ENCODE measurements around the gene TBC1D23.
"Not testable (repeated sequence)": the region's sequence is repeated elsewhere in the genome, so short reads cannot be mapped to it uniquely, and the experiment has no call there.

The TBC1D23 gene

DNA sequence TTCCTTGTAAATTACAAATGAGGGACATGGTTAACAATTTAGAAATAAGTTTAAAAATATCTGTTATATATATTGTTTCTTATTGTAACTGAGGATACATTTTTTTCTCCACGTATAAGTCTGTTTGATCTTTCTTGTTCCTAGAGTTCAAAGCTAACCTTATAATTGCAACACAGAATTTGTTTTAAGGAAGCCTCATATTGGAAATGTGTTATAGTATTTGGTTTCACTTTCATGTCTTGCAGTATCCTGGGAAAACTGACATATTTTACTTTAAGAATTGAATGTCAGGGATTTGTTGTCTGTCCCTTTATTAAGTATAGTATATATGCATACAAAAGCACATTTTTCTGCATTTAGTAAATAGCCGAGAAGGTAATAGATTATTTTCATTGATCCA, 50.2 kb downstream of the TBC1D23 start:
- H3K27ac Mint-ChIP-seq = no peak overlapping the region
- no peaks in the 10 kb centered on the region for H3K27me3 Mint-ChIP-seq
- H3K4me1 Mint-ChIP-seq = no peaks in the 10 kb centered on the region
- no peaks in the 10 kb centered on the region for H3K9me3 Mint-ChIP-seq
- H3K4me3 Mint-ChIP-seq = no peak overlapping the region
- DNase-seq (no peak), ATAC-seq (no peak)

DNA sequence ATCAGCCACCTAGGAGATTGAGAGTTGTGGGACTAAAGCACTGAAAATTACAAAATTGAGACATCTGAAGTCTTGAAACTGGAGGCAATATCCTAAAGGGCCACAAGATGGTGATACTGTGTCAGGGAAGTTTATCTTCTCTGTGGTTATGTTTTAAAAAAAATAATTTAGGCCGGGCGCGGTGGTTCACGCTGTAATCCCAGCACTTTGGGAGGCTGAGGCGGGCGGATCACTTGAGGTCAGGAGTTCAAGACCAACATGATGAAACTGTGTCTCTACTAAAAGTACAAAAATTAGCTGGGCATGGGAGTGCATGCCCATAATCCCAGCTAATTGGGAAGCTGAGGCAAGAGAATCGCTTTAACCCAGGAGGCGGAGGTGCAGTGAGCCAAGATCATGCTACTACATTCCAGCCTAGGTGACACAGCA, 55.9 kb downstream of the TBC1D23 start:
- H3K27ac Mint-ChIP-seq = no peak overlapping the region
- ATAC-seq = peak; percentile 63
- DNase-seq = peak; percentile 27 to 31
- no peak overlapping the region for H3K4me3 Mint-ChIP-seq
- no peaks in the 10 kb centered on the region for H3K9me3 Mint-ChIP-seq
- no peaks in the 10 kb centered on the region for H3K27me3 Mint-ChIP-seq
- peaks cover 17% of the 10 kb centered on the region for H3K4me1 Mint-ChIP-seq

DNA sequence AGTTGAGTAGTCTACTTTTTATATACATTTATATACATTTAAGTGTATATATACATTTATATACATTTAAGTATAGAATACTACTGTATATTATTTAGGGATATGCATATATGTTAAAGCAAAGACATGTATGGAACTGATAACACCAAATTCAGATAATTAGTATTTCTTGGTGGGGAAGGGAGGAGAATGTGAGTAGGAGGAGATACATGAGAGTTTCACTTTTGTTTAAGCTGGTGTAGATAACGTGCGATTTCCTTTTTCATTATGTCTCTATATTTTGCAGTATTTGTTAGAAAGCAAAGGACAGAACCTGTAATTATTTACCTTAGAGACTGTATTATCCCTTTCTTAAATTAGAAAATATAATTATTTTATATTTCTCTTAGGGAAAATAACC, 57.1 kb downstream of the TBC1D23 start:
- H3K4me1 Mint-ChIP-seq = peaks cover 17% of the 10 kb centered on the region
- DNase-seq = no peak
- H3K27ac Mint-ChIP-seq = no peak overlapping the region
- no peak for ATAC-seq
- H3K9me3 Mint-ChIP-seq = no peaks in the 10 kb centered on the region
- no peak overlapping the region for H3K4me3 Mint-ChIP-seq
- no peaks in the 10 kb centered on the region for H3K27me3 Mint-ChIP-seq

DNA sequence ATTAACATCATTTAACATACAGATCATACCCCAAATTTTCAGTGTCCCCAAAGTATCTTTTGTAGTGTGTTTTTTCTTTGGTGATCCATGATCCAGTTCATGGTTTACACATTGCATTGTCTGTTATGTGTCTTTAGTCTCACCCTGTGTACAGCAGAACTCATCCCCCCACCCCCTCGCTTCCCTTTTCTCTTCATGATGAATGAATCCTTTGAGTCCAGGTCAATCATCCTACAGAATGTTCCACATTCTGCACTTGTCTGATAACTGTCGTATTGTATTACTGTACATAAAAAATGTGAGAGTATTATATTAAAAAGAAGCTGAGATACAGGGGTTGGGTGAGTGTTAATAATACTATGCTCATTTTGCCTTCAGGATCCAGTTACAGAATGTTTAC, 59.2 kb downstream of the TBC1D23 start:
- H3K4me1 Mint-ChIP-seq = peaks cover 17% of the 10 kb centered on the region
- DNase-seq = no peak
- no peaks in the 10 kb centered on the region for H3K27me3 Mint-ChIP-seq
- ATAC-seq = no peak
- H3K27ac Mint-ChIP-seq = peak overlapping the region in 1 of 2 donors; percentile 9
- no peaks in the 10 kb centered on the region for H3K9me3 Mint-ChIP-seq
- no peak overlapping the region for H3K4me3 Mint-ChIP-seq

DNA sequence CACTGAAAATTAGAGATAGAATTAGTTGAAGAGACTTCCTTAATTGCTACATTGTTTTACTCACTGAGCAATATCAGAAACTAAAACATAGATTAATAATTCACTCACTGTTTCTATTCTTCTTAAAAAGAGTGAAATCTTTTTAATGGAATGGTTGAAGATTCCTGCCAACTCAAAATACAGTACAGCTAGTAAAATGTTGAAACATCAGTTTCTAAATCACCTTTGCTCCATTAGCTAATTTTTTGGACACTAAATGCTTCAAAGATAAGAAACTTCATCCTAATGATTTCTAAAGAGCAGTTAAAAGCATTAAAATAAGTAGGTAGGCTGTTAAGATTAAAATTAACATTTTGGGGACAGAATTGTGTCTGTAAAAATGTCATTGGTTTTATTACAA, 63.3 kb downstream of the TBC1D23 start:
- no peak overlapping the region for H3K4me3 Mint-ChIP-seq

DNA sequence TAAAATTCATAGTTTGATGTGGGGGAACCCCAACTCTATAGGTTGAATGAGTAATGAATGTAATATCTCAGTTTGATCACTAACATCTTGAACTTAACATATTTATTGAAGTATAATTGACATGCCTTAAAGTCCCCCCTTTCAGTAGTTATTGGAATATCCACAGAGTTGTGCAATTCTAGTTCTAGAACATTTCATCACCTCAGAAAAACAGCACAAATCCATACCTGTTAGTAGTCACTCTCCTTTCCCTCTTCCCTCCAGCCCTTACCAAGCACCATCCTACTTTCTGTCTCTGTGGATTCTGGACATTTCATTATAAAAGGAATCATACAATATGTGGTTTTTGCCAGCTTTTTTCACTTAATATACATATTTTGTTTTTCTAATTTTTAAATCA, 65.0 kb downstream of the TBC1D23 start:
- ATAC-seq (no peak), DNase-seq (no peak)
- H3K27me3 Mint-ChIP-seq = no peaks in the 10 kb centered on the region
- no peak overlapping the region for H3K4me3 Mint-ChIP-seq
- no peak overlapping the region for H3K27ac Mint-ChIP-seq
- no peaks in the 10 kb centered on the region for H3K4me1 Mint-ChIP-seq
- H3K9me3 Mint-ChIP-seq = peaks cover 0 to 9% of the 10 kb centered on the region in 2 donors

More for the DNA sequence above, 63.3 kb downstream of the TBC1D23 start:
- no peak for ATAC-seq
- no peak for DNase-seq
- H3K9me3 Mint-ChIP-seq = peaks cover 0 to 9% of the 10 kb centered on the region in 2 donors
- H3K27me3 Mint-ChIP-seq = no peaks in the 10 kb centered on the region
- no peaks in the 10 kb centered on the region for H3K4me1 Mint-ChIP-seq
- no peak overlapping the region for H3K27ac Mint-ChIP-seq

DNA sequence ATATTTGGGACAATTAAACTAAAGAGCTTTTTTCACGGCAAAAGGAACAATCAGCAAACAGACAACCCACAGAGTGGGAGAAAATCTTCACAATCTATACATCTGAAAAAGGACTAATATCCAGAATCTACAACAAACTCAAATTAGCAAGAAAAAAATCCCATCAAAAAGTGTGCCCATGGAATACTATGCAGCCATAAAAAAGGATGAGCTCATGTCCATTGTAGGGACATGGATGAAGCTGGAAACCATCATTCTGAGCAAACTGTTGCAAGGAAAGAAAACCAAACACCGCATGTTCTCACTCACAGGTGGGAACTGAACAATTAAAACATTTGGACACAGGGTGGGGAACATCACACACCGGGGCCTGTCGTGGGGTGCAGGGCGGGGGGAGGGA, 66.6 kb downstream of the TBC1D23 start:
- H3K9me3 Mint-ChIP-seq, H3K4me3 Mint-ChIP-seq, DNase-seq, H3K27ac Mint-ChIP-seq, ATAC-seq, H3K4me1 Mint-ChIP-seq, H3K27me3 Mint-ChIP-seq: not testable (repeated sequence)

DNA sequence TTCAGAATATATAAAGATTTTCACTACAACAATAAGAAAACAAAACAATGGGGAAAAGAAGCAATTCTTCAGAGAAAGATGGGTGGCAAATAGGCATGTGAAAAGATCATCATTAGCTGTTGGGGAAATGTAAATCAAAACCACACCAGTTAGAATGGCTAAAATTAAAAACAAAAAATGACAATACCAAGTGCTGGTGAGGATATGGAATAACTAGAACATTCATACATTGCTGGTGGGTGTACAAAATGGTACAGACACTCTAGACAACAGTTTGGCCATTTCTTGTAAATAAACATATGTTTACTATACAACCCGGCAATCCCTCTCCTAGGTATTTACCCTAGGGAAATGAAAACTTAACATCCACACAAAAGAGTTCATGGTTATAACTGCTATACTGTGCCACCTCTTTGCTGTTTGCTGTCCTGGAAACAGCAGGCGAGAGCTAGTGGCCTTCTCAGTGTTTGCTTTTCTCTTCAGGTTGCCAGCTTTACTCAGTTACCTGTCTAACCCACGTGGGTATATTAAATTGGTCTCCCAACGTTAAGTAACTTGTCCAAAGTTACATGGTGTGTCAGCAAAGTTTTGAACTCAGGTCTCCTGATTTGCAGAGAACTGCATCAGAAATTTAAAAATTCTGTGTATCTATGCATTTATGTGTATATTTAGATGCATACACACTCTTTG, 69.2 kb downstream of the TBC1D23 start:
- peaks cover 6% of the 10 kb centered on the region for H3K4me1 Mint-ChIP-seq
- no peak overlapping the region for H3K27ac Mint-ChIP-seq
- ATAC-seq (no peak), DNase-seq (no peak)
- no peaks in the 10 kb centered on the region for H3K27me3 Mint-ChIP-seq
- H3K9me3 Mint-ChIP-seq = peaks cover 0 to 9% of the 10 kb centered on the region in 2 donors
- no peak overlapping the region for H3K4me3 Mint-ChIP-seq

DNA sequence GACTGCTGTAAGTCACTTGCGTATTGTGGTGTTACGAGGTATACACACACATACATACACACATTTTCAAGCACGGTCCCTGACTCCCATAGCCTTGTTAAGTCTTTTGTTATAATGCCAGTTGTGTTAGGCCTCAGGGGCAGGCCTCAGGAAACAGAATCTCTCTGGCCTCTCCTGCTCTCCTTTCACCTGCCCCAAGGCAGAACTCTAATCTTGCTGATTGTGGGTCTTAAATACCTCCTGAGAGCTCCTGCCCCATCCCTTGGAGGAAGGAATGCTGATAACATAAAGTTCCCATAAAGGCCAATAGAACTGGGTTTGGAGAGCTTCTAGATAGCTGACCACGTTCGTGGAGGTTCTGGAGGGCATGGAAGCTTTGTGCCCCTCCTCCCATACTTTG, 69.9 kb downstream of the TBC1D23 start:
- Mint-ChIP-seq H3K27ac (no peak overlapping the region), H3K27me3 (no peaks in the 10 kb centered on the region), H3K4me1 (peaks cover 13% of the 10 kb centered on the region), H3K4me3 (no peak overlapping the region), H3K9me3 (peaks cover 0 to 9% of the 10 kb centered on the region in 2 donors)
- DNase-seq = no peak
- ATAC-seq = no peak

DNA sequence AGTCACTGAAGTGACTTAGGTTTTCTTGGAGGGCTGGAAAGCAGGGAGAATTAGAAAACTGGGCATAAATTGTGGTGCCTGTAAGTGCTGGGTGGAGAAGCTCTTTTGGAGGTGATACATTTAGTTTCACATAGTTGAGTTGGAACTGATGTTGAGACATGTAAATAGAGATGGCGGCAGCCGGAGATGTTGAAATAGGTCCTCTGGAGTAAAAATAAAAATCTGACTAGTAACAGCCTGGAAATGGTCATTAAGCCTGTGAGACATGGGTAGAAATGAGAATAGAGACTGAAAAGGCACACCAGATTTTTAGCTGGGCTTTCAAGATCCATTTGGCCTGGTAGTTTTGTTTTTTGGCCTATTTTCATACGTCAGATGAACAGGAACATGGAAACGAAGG, 70.9 kb downstream of the TBC1D23 start:
- H3K27me3 Mint-ChIP-seq = no peaks in the 10 kb centered on the region
- no peak overlapping the region for H3K4me3 Mint-ChIP-seq
- H3K9me3 Mint-ChIP-seq = peaks cover 0 to 9% of the 10 kb centered on the region in 2 donors
- peaks cover 21% of the 10 kb centered on the region for H3K4me1 Mint-ChIP-seq
- ATAC-seq (no peak), DNase-seq (no peak)
- no peak overlapping the region for H3K27ac Mint-ChIP-seq

DNA sequence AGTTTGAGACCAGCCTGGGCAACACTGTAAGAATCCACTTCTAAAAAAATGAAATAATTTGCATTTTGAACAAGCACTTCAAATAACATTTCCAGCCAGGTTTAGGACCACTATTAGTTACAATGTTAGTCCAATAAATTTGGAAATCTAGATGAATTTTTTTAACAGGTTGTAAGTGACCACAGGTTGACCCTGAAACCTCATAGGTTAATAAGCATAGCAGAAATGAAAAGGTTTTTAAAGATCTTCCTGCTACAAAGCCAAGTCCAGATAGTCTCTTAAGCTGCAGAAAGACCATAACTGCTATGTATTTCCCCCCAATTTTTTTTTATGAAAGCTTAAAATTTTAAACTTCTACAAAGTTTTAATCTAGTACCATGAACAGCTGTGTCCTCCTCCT, 72.3 kb downstream of the TBC1D23 start:
- DNase-seq (no peak), ATAC-seq (no peak)
- no peaks in the 10 kb centered on the region for H3K27me3 Mint-ChIP-seq
- peaks cover 23% of the 10 kb centered on the region for H3K4me1 Mint-ChIP-seq
- no peaks in the 10 kb centered on the region for H3K9me3 Mint-ChIP-seq
- no peak overlapping the region for H3K4me3 Mint-ChIP-seq
- no peak overlapping the region for H3K27ac Mint-ChIP-seq

DNA sequence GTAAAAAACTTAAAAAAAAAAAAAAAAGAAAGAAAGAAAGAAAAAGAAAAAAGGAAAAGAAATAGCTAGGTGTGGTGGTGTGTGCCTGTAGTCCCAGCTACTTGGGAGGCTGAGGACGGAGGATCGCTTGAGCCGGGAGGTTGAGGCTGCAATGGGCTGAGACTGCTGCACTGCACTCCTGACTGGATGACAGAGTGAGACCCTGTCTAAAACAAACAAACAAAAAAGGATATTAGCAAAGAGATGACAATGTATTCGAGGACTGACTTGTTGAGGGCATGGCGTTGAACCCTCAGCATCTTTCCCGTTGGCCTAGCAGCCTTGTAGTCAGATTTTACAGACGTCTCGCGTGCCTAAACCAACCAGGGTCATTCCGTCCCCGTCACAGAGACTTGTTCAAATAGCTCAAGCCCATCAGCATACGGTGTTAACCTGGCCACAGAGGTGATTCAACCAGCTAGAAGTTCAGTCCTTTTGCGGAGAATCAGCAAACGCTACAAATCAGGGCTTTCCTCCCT, 73.2 kb downstream of the TBC1D23 start:
- H3K4me1 Mint-ChIP-seq = peaks cover 28% of the 10 kb centered on the region
- H3K9me3 Mint-ChIP-seq = no peaks in the 10 kb centered on the region
- peak; percentile 50 for ATAC-seq
- no peak for DNase-seq
- peak overlapping the region in 1 of 2 donors; percentile 11 for H3K27ac Mint-ChIP-seq
- H3K4me3 Mint-ChIP-seq = peak overlapping the region; percentile 75 to 82
- H3K27me3 Mint-ChIP-seq = no peaks in the 10 kb centered on the region

DNA sequence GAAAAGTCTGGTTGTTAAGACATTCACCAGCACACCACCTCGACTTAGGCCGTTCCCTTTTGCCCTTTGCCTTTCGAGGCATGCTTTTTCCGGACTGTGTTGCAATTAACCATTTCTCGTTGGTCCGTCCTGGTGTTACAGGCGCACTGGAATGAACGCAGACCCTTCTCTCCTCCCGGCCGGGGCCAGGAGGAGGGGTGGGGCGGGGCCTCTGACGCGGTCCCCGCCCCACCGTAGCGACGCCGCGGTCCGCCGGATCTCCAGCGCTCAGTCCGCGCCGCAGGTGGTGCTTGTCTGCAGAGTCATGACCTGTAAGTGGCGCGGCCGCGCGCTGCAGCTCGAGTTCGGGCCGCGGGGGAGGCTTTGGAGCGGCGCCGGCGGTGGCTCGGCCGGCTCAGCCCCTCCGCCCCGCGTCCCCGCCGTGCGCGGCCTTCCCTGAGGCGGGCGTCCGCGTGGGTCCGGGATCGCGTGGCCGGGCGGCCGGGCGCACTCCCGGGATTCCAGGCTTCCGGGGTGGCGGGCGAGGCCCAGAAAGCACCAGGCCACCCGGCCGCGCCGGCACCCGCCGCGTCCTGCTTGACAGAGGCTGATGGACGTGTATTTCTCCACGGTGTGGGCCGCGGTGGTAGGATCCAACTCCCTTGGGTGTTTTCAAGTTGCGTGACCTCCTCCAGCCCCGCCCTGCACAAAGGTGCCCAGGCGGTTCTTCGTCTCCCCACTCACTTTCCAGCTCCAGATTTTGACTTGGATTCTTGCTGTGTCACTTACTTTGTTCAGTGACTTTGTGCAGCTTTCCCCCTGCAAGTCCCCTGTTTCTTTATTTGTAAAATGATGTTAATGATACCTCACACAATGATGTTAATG, 73.9 kb downstream of the TBC1D23 start, which contains the start of gene NIT2:
TSS of gene NIT2 (plus strand) at position 270 of the 864 bp plus-strand sequence. CDS start at position 305, 35 bp downstream.
- DNase-seq (peak; percentile 77 to 83), ATAC-seq (peak; percentile 97)
- no peaks in the 10 kb centered on the region for H3K27me3 Mint-ChIP-seq
- peaks cover 28% of the 10 kb centered on the region for H3K4me1 Mint-ChIP-seq
- peak within 1 kb of the TSS; percentile 96 to 99 for H3K4me3 Mint-ChIP-seq
- H3K9me3 Mint-ChIP-seq = no peaks in the 10 kb centered on the region
- H3K27ac Mint-ChIP-seq = peak within 1 kb of the TSS; percentile 96 to 99

DNA sequence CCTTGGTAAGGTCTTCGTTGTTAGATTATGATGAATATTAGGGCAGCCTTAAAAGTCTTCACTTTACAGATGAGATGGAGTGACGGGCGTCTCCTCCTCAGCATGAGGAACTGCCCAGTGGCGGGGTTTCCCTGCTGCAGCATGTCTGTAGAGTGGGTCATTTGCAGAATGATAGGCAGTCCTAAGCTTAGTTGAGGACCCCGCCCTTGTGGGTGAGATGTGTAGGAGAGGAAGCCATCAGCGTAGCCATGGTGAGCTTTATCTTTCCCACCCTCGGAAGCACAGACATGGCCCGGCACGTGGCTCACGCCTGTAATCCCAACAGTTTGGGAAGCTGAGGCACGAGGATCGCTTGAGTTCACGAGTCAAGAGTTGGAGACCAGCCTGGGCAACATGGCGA, 74.6 kb downstream of the TBC1D23 start:
- H3K27me3 Mint-ChIP-seq = no peaks in the 10 kb centered on the region
- H3K4me3 Mint-ChIP-seq = peak overlapping the region; percentile 96 to 99
- H3K9me3 Mint-ChIP-seq = no peaks in the 10 kb centered on the region
- peaks cover 28% of the 10 kb centered on the region for H3K4me1 Mint-ChIP-seq
- peak in 1 of 2 donors; percentile 14 for DNase-seq
- ATAC-seq = peak; percentile 31
- H3K27ac Mint-ChIP-seq = peak overlapping the region; percentile 96 to 99

DNA sequence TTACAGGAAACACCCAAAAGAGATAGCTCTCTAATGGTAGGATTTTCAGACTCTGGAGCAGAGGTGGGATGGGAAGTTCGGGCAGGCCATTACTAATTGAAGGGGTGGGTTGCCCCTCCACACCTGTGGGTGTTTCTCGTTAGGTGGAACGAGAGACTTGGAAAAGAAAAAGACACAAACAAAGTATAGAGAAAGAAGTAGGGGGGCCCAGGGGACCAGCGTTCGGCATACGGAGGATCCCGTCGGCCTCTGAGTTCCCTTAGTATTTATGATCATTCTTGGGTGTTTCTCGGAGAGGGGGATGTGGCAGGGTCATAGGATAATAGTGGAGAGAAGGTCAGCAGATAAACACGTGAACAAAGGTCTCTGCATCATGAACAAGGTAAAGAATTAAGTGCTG, 75.4 kb downstream of the TBC1D23 start:
- not testable (repeated sequence) for DNase-seq, H3K27me3 Mint-ChIP-seq, H3K9me3 Mint-ChIP-seq, ATAC-seq, H3K27ac Mint-ChIP-seq
- Mint-ChIP-seq H3K4me3 (peak overlapping the region in 1 of 2 donors; percentile 99), H3K4me1 (peaks cover 28% of the 10 kb centered on the region)

DNA sequence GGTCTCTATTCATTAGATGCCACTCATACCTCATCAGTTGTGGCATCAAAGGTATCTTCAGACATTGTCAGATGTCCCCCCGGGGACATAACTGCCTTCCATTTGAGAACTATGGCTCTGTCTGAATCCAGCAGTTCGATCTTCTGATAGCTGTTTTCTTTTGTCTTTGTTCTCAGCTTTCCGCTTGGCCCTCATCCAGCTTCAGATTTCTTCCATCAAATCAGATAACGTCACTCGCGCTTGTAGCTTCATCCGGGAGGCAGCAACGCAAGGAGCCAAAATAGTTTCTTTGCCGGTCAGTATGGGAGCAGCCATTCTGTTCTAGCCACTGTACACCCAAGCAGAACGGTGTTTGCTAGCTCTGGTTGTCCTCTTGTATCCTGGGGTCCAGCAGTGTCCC, 78.1 kb downstream of the TBC1D23 start:
- H3K4me1 Mint-ChIP-seq = peaks cover 32% of the 10 kb centered on the region

More for the DNA sequence above, 78.1 kb downstream of the TBC1D23 start:
- DNase-seq = no peak
- Mint-ChIP-seq H3K27ac (peak overlapping the region in 1 of 2 donors; percentile 77), H3K4me3 (no peak overlapping the region), H3K27me3 (no peaks in the 10 kb centered on the region), H3K9me3 (no peaks in the 10 kb centered on the region)
- no peak for ATAC-seq
